IPS-15b (cell line): ENCODE results near the gene ZFC3H1.
"Not testable (repeated sequence)": the region's sequence is repeated elsewhere in the genome, so short reads cannot be mapped to it uniquely, and the experiment has no call there.

Experiments
- H3K27me3 ChIP-seq: one replicate; pipeline ENCODE4 v1.6.1; 2013; ENCODE audit warnings: low read length; ENCODE audit not compliant: control insufficient read depth, insufficient read depth
- H3K36me3 ChIP-seq: one replicate; pipeline ENCODE4 v1.6.1; 2013; ENCODE audit warnings: low read length; ENCODE audit not compliant: control insufficient read depth, insufficient read depth
- H3K4me1 ChIP-seq: one replicate; pipeline ENCODE4 v1.6.1; 2013; ENCODE audit warnings: mild to moderate bottlenecking, low read length; ENCODE audit not compliant: control insufficient read depth, insufficient read depth
- H3K4me3 ChIP-seq: one replicate; pipeline ENCODE4 v1.5.1; 2013; ENCODE audit warnings: low read depth, low read length
- H3K9ac ChIP-seq: one replicate; pipeline ENCODE4 v1.6.1; 2013; ENCODE audit warnings: low read depth, mild to moderate bottlenecking, low read length
- H3K9me3 ChIP-seq: one replicate; pipeline ENCODE4 v1.6.1; 2013; ENCODE audit warnings: mild to moderate bottlenecking, low read length; ENCODE audit not compliant: control insufficient read depth, insufficient read depth

Gene ZFC3H1, protein sequence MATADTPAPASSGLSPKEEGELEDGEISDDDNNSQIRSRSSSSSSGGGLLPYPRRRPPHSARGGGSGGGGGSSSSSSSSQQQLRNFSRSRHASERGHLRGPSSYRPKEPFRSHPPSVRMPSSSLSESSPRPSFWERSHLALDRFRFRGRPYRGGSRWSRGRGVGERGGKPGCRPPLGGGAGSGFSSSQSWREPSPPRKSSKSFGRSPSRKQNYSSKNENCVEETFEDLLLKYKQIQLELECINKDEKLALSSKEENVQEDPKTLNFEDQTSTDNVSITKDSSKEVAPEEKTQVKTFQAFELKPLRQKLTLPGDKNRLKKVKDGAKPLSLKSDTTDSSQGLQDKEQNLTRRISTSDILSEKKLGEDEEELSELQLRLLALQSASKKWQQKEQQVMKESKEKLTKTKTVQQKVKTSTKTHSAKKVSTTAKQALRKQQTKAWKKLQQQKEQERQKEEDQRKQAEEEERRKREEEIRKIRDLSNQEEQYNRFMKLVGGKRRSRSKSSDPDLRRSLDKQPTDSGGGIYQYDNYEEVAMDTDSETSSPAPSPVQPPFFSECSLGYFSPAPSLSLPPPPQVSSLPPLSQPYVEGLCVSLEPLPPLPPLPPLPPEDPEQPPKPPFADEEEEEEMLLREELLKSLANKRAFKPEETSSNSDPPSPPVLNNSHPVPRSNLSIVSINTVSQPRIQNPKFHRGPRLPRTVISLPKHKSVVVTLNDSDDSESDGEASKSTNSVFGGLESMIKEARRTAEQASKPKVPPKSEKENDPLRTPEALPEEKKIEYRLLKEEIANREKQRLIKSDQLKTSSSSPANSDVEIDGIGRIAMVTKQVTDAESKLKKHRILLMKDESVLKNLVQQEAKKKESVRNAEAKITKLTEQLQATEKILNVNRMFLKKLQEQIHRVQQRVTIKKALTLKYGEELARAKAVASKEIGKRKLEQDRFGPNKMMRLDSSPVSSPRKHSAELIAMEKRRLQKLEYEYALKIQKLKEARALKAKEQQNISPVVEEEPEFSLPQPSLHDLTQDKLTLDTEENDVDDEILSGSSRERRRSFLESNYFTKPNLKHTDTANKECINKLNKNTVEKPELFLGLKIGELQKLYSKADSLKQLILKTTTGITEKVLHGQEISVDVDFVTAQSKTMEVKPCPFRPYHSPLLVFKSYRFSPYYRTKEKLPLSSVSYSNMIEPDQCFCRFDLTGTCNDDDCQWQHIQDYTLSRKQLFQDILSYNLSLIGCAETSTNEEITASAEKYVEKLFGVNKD (N-terminal part only)

DNA sequence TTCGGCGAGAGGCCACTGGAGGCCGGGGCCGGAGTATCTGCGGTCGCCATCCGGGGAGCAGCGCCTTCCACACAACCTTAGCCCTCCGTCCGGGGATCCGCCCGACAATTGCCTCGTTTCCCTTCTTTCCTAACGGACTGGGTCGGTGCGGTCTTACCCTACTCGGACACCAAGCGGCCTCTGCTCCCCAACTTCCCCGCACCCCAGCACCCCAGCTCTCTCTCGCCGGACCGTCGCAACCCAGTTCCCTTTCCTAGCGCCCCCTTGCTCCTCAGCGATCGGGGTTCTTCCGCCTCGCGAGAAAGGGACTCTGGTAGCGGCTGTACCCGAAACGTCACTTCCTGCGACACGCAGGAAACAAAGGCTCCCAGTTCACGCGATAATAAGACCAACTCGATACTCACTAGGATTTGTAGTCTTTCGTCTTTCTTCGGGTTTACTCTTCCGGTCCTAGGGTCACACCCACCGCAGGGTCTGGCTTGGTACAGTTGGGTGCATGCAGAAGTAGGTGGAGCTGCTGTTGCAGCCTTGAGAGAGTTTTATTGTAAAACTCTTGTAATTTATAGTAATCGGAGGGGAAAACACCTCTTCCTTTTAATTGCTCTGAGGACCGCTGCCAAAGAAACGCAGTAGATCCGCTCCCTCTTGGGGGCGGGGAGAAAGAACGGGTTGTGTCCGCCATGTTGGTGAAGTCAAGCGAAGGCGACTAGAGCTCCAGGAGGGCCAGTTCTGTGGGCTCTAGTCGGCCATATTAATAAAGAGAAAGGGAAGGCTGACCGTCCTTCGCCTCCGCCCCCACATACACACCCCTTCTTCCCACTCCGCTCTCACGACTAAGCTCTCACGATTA lies at the start of gene ZFC3H1, which contains the start of gene THAP2:
Gene ZFC3H1 (minus strand): TSS at position 288 of the 850 bp plus-strand sequence. CDS start 238 bp downstream, at position 50.
Gene THAP2 (plus strand): TSS at position 741 of the 850 bp plus-strand sequence. CDS start 209 bp downstream, outside the sequence.
- Histone ChIP-seq H3K36me3 (no peaks in the 10 kb centered on the region), H3K9ac (peak within 1 kb of the TSS; percentile 99), H3K4me1 (no peaks in the 10 kb centered on the region), H3K4me3 (peak within 1 kb of the TSS; percentile 96), H3K9me3 (no peaks in the 10 kb centered on the region), H3K27me3 (no peaks in the 10 kb centered on the region)

DNA sequence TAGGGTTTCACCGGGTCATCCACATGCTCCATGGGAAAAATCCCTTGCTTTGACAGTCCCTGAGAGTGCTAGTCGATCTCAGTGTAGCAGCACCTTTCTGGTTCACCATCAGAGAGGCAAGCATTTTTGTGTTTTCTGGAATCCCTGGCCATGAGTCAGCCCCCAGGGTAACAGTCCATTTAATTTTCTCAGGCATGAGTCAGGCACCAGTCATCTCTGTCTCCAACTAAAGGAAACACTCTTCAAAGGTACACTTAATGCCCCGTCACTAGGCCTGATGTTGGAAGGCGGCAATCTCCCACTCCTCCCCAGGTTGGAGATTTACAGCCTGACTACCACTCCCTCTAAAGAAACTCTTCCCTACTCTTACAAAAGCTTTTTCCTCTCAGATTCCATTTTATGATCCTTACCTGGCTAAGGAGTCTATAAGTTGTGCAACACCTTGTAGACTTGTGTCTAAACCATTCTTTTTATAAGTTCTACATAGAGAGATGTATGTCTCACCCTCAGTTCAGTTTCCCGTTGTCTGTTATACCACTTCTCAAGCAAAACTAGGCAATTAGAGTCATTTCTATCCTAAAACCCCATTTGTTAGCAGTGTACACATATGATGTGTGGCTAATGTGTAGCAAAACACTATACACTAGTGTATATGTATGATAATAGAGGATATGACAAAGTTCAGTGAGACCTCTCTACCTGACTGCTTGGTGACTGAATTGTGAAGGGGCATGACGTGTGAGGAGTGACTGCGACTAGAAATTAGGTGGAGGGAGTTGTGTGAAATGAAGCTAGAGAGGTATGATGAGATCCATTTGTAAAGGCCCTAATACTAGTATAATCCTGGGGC lies 46.9 kb upstream of the ZFC3H1 start:
- no peaks in the 10 kb centered on the region for H3K9me3 ChIP-seq
- H3K36me3 ChIP-seq: no peaks in the 10 kb centered on the region
- H3K4me1 ChIP-seq: peaks cover 11% of the 10 kb centered on the region
- H3K27me3 ChIP-seq: no peaks in the 10 kb centered on the region
- no peak overlapping the region for H3K4me3 ChIP-seq
- H3K9ac ChIP-seq: no peak overlapping the region

DNA sequence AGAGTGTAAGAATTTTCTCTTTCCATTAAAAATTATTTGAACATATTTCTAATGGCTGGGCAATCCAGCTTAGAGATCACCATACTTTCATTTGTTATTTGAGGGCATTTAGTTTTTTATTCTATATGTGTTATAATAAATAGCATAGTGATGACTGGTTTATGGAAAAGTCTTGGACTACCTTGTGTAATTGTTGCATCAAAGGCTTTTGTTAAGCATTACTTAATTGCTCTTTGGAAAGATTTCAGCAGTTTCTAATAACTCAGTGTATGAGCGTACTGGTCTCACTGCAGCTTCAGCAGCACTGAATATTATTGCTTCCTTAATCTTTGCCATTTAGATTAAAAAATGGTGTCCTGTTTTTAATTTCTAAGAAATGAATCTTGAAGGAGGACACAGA lies 45.0 kb upstream of the ZFC3H1 start:
- Histone ChIP-seq H3K4me3 (no peak overlapping the region), H3K27me3 (no peaks in the 10 kb centered on the region), H3K36me3 (no peaks in the 10 kb centered on the region), H3K9me3 (no peaks in the 10 kb centered on the region), H3K9ac (no peak overlapping the region), H3K4me1 (peaks cover 11% of the 10 kb centered on the region)

DNA sequence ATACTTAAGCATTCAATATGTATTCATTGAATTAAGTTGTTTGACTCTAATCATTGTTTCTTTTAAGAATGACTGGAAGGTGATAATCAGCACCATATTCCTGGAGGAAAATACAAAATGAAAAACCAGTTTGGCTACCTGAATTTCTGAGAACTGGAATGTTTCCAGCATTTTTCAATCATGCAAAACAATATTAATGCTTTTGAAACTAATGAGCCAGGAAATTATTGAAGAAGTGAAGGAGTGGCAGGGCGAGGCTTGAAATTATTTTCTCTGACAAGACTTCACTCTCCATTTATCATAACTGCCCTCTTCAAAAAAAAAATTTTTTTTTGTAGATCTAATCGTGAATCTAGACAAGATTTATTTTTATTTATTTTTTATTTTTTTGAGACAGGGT lies 41.3 kb upstream of the ZFC3H1 start:
- no peak overlapping the region for H3K4me3 ChIP-seq
- H3K36me3 ChIP-seq: no peaks in the 10 kb centered on the region
- peaks cover 11% of the 10 kb centered on the region for H3K4me1 ChIP-seq
- no peaks in the 10 kb centered on the region for H3K27me3 ChIP-seq
- no peak overlapping the region for H3K9ac ChIP-seq
- H3K9me3 ChIP-seq: no peaks in the 10 kb centered on the region

DNA sequence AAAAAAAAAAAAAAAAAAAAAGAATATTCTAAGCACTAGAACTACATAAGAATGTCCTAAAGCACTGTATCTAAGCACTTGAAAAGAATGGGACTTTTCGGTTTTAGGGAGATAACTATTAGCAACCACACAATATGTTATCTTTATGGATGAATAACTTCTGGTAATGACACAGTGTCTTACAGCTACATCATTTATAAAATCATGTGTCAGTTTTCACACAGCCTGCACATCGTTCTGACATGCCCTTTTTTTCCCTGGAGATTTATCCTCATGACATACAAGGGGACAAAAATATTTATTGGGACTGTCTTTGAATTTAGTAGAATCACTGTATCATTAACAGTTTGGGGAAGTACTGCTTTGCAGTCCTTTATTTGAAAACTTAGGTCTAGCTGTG lies 39.6 kb upstream of the ZFC3H1 start:
- Histone ChIP-seq H3K4me1 (no peaks in the 10 kb centered on the region), H3K36me3 (peaks cover 5% of the 10 kb centered on the region), H3K9ac (no peak overlapping the region), H3K9me3 (no peaks in the 10 kb centered on the region), H3K4me3 (no peak overlapping the region), H3K27me3 (no peaks in the 10 kb centered on the region)

DNA sequence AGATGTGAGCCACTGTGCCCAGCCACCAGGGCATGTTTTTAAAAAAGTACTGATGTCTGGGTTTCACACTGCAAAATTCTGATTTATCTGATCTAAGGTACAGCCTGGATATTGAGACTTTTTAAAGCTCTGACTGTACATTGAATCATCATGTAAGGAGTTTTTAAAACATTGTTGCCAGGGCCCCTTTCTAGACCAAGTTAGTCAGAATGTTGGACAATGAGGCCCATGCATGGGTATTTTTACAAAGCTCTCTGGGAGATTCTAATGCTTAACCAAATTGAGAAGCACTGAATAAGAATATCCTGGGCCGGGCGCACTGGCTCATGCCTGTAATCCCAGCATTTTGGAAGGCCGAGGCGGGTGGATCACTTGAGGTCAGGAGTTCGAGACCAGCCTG lies 38.9 kb upstream of the ZFC3H1 start:
- H3K4me3 ChIP-seq: no peak overlapping the region
- no peaks in the 10 kb centered on the region for H3K9me3 ChIP-seq
- H3K27me3 ChIP-seq: no peaks in the 10 kb centered on the region
- H3K9ac ChIP-seq: no peak overlapping the region
- H3K36me3 ChIP-seq: peaks cover 9% of the 10 kb centered on the region
- no peaks in the 10 kb centered on the region for H3K4me1 ChIP-seq

DNA sequence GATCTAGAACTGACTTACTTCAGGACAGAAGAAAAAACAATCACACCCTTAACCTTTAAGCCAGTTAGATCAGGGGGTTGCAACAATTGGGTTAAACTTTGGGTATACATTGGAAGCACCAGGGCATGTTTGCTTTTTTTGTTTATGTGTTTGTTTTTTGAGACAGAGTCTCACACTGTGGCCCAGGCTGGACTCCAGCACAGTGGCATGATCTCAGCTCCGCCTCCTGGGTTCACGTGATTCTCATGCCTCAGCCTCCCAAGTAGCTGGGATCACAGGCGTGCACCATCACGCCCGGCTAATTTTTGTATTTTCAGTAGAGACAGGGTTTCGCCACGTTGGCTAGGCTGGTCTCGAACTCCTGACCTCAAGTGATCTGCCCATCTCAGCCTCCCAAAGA lies 38.5 kb upstream of the ZFC3H1 start:
- not testable (repeated sequence) for H3K9ac ChIP-seq, H3K36me3 ChIP-seq, H3K27me3 ChIP-seq, H3K4me1 ChIP-seq, H3K4me3 ChIP-seq, H3K9me3 ChIP-seq

DNA sequence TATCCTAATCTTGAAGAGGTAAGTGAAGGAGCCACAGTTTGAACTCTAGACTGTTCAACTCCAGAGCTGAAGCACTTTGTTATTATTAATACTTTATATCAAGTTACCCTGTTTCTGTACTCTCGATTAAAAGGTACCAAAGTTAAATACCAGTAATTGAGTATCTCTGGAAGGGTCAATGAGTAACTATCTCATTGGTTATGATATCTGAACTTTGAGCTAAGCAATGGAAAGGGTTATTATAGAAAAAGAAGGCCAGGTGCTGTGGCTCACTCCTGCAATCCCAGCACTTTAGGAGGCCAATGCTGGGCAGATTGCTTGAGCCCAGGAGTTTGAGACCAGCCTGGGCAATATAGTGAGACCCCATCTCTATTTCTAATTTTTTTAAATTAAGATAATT lies 32.1 kb upstream of the ZFC3H1 start:
- H3K4me1 ChIP-seq: peaks cover 4% of the 10 kb centered on the region
- peaks cover 9% of the 10 kb centered on the region for H3K36me3 ChIP-seq
- H3K27me3 ChIP-seq: no peaks in the 10 kb centered on the region
- H3K9me3 ChIP-seq: no peaks in the 10 kb centered on the region
- H3K4me3 ChIP-seq: no peak overlapping the region
- no peak overlapping the region for H3K9ac ChIP-seq

DNA sequence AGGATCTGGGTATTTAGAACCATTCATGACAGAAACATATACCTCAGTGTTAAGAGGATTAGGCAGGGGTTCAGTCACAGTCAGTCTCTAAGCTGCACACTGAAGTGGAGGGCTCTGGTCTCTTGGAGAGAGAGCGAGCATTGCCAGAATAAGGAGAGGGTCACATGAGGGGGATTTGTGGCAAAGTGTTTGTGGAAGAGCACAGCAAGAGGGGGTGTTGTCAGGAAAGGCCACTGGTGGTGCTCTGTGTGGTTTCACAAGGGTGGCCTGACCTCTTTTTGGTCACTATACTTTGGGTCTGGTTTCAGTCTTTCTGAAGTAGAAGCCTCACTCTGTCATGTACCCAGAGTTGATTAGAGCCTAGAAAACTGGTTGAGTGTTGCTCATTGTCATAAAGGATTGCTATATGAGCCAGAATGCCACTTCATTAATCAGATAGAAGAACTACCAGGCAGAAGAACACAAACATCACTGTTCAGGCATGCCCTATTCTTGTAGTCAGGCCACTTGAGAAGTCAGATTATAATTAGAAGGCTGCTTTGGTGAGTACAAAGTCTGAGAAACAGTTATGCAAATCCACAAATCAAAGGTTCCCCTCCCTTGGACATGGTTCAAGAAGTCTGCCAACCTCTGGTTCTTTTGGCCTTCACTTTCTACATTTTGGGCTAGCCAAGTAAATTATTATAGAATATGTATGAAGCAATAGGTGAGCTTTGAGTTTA lies 30.6 kb upstream of the ZFC3H1 start:
- no peak overlapping the region for H3K9ac ChIP-seq
- peaks cover 9% of the 10 kb centered on the region for H3K36me3 ChIP-seq
- peaks cover 4% of the 10 kb centered on the region for H3K4me1 ChIP-seq
- H3K27me3 ChIP-seq: no peaks in the 10 kb centered on the region
- no peaks in the 10 kb centered on the region for H3K9me3 ChIP-seq
- no peak overlapping the region for H3K4me3 ChIP-seq

DNA sequence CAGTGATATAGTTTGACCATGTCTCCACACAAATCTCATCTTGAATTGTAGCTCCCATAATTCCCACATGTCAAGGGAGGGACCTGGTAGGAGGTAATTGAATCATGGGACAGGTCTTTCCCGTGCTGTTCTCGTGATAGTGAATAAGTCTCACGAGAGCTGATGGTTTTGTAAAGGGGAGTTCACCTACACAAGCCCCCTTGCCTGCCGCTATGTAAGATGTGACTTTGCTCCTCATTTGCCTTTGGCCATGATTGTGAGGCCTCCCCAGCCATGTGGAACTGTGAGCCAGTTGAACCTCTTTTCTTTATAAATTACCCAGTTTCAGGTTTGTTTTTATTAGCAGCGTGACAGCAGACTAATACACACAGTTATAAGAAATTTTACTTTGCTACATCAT lies 30.0 kb upstream of the ZFC3H1 start:
- H3K27me3 ChIP-seq, H3K9ac ChIP-seq, H3K4me3 ChIP-seq, H3K9me3 ChIP-seq, H3K36me3 ChIP-seq, H3K4me1 ChIP-seq: not testable (repeated sequence)
